PC-3 (cell line): ENCODE results near the gene DVL1.

ENCODE experiments used
- CTCF ChIP-seq: fragments of 300-600 bp; sonication (generic); conservative IDR thresholded peaks from 2 replicates; pipeline ENCODE4 v1.5.1; 2017; ENCODE audit warnings: antibody characterized with exemption, low read depth, mild to moderate bottlenecking, low read length
- EZH2 ChIP-seq: fragments of 300-600 bp; sonication (generic); IDR thresholded peaks from one replicate; pipeline ENCODE4 v1.6.1; 2017; ENCODE audit warnings: antibody characterized with exemption, mild to moderate bottlenecking, low read length; ENCODE audit not compliant: unreplicated experiment
- EZH2phosphoT487 ChIP-seq: fragments of 300-600 bp; sonication (generic); IDR thresholded peaks from 2 replicates; pipeline ENCODE4 v1.6.1; 2018; ENCODE audit warnings: mild to moderate bottlenecking, antibody characterized with exemption, low read length, borderline replicate concordance

DNA sequence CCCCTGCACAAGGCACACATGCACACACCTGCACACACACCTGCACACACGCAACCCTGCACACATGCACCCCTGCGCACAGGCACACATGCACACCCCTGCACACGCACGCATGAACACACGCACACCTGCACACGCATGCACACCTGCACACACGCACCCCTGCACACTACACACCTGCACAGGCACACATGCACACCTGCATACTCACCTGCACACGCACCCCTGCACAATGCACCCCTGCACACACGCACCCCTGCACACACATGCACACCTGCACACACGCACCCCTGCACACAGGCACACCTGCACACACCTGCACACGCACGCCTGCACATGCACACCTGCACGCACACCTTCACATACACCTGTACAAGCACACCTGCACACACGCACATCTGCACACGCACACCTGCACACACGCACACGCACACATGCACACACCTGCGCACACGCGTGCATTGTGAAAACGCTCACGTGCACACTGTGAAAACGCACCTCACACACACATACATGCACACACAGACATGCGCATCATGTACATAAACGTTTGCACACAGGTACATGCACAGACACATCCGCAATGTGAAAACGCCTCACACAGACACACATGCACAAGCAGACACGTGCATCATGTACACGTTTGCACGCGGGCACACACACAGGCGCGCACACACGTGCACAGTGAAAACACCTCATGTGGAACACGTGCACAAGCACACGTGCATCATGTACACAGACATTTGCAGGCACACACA is 8.2 kb downstream of the DVL1 start:
- TF ChIP-seq CTCF (no peak), EZH2phosphoT487 (no peak), EZH2 (no peak)
